Stomach (tissue), 4 donors: ENCODE results near the gene C9orf43.

Experiments used
- CTCF ChIP-seq, 7 experiments: fragments of 450-650 bp in 4 of 7; fragments of 200-600 bp in 3 of 7; sonication (generic) in 3 of 7; IDR thresholded peaks; one replicate each; pipeline ENCODE4 v1.5.1; 2016 to 2019; ENCODE audit warnings: antibody characterized with exemption in 7 of 7, control low read depth in 2 of 7, mild to moderate bottlenecking in 1 of 7
- EP300 ChIP-seq: sonication (generic); formaldehyde crosslinking; IDR thresholded peaks from one replicate; pipeline ENCODE4 v1.6.1; 2017; ENCODE audit warnings: antibody characterized with exemption
- POLR2AphosphoS5 ChIP-seq, 3 donors: sonication (generic); formaldehyde crosslinking; IDR thresholded peaks; one replicate each; pipeline ENCODE4 v1.6.1; 2016; ENCODE audit warnings: antibody characterized with exemption in 3 of 3

- TF ChIP-seq EP300: no peak
- TF ChIP-seq CTCF (IDR thresholded peaks at IDR 0.05): no peak
- TF ChIP-seq POLR2AphosphoS5 (IDR thresholded peaks at IDR 0.05): peak; percentile 54 to 85 (median 62)
Measured at GRCh38 chr9:113454914-113455761, 44.6 kb downstream of the C9orf43 start.
